Hematopoietic multipotent progenitor cell treated with erythropoietin and hydrocortisone succinate and interleukin-3 and kit ligand, for 6 days (in vitro differentiated cells): ENCODE measurements around the gene ZNF467.

Experiments used
- DNase-seq: peaks from one replicate; pipeline ENCODE4 v3.0.0-alpha.2; 2015

The ZNF467 gene

DNA sequence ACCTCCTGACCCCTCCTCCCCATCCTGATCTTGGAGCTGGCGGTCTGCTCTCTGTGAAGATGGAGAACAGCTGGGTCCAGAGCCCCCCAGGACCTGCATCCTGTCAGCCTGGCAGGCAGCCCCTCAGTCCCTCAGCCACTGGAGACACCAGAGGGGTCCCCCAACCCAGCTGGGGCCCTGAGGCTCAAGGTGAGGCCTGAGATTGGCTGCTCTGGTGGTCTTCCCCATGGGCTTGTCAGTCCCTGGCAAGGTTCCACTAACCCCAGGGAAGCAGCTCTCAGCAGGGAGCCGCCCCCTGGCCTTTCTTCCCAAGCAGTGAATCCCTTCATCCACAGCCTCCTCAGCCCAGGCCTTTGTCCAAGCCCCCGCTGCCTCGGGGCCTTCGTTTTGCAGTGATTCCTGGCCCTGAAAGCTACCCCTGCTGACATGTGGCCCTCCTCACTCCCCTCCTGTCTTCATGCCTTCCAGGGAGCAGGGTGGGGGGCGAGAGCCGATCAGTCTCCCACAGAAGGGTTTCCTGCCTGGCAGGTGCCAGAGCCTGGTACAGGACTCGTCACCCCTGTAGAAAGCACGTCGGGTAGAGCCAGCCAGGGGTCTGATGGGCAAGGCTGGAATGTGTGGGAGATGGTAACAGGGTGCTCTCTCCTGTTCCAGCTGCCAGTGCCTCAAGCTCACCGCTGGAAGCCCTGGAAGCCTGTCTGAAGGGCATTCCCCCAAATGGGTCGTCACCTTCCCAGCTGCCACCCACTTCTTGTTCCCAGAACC is 48.5 kb downstream of the ZNF467 start:
- no peak for DNase-seq

GRCh38 chr7:149723795-149724495 is 49.4 kb downstream of the ZNF467 start:
- no peak for DNase-seq

DNA sequence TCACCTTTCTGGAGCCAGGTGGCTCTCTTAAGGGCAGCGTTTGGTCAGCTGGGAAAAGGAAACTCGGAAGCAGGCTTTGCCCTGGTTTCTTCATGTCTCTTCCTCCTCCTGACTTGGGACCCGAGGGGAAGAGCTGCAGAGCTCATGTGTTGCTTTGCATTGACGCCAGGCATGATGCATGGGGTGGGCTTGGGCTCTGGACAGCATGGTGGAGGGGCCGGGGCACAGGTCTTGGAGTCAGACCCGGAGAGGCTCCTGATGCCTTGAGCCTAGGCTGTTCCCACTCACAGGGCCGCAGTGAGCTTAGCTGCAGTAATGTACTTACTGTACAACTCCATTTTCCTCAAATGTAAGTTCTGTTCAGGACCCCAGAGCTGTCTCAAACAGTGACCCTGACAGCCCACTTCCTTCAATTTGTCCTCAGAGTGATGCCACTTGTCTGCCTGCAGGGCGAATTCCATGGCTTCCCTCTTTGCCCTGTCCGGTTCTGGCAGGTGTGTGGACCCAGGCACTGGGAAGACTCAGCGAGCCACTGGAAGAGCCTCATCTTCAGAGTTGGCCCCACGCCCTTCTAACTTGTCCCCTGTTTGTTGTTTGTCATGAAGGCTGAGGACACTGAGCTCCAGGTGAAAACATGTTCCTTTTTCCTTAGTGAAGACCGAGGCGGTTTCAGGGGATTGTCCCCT is 50.2 kb downstream of the ZNF467 start:
- no peak for DNase-seq

DNA sequence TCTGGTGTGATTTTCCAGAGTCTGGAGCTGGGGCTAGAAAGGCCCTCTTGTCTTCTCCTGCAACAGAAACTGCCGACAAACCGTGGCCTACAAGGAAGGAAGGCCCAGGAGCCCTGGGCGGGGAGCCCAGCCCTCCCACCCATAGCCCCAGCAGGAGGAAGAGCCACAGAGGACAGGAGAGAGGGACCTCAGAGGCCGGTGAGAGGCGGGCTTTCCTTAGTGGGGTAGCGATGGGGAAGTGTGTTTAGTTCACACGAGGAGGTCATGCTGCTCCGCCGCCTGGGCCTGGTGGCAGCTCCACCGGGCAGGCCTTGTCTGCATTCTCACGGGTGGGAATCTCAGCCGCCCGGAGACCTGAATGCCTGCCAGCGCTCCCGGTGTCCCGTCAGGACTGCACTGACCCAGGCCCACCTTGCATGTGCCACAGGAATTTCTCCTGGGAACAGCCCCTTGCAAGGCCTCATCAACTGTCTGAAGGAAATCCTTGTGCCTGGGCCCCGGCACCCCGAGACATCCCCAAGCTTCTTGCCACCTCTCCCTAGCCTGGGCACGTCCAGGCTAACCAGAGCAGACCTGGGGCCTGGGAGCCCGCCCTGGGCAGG is 50.9 kb downstream of the ZNF467 start:
- no peak for DNase-seq

DNA sequence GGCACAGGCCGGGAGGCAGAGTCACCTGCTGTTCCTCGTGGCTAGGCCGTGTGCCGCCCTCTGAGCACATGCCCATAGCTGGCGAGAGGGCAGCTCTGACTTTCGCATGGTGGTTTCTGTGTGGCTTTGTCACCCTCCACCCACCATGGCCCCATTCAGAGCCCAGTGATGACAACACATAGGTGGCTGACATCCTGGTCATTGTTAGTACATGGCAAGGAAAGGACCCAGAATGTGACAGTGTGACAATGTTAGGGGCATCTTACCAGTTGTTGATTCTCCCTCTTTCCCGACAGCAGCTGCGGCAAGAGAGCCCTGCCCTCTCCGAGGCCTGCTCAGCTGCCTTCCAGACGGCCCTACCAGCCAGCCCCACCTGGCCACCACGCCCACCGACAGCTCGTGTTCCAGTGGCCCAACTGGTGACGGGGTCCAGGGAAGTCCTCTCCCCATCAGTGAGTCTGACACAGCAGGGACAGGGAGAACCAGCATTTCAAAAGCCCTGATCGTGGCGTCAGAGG is 52.2 kb downstream of the ZNF467 start:
- no peak for DNase-seq

DNA sequence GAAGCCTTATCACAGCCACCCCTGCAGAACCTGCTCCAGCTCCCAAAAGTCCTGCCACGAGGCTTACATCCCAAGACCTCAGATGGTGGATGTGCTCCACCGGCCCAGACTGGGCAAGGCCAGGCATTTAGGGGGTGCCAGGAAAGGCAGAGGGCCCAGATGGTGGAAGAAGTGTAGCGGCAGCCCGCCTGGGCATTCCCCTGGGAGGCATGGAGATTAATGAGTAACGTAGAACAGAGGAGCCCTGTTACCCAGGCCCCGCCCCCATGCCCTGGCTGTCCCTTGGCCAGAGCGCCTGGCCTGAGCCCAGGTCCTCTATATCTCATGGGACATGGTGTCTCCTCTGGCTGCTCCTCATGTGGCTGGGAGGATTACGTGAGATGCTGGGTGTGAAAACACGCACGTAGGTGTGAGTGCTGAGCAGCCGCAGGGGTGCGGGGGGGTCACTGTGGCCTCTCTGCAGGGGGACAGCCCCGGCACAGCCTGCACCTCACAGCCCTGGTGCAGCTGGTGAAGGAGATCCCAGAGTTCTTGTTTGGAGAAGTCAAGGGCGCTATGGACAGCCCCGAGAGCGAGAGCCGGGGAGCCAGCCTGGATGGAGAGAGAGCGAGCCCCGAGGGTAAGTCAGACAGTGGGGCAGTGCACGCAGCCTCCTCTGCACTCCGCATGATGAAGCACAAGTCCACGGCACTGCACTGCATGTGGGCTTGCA is 52.9 kb downstream of the ZNF467 start:
- no peak for DNase-seq

DNA sequence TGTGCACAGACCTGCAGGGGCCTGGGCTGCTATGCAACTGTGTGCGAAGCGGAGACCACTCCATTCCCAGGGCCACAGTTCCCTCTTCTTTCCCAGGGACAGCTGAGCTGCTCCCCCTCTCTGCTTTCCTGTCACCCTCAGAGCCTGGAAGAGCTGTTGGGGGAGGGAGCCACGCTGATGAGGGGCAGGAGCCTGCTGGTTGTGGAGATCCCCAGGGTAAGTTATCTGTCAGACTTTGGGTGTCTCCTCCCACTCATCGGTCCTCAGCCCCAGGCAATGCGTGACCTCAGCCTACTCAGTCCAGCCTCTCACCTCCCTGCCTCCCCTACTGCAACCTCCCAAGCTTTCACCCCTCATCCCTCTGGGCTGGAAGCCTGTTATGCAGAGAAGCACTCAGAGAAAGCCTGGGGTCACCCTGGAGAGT is 53.5 kb downstream of the ZNF467 start:
- DNase-seq: peak; percentile 35

DNA sequence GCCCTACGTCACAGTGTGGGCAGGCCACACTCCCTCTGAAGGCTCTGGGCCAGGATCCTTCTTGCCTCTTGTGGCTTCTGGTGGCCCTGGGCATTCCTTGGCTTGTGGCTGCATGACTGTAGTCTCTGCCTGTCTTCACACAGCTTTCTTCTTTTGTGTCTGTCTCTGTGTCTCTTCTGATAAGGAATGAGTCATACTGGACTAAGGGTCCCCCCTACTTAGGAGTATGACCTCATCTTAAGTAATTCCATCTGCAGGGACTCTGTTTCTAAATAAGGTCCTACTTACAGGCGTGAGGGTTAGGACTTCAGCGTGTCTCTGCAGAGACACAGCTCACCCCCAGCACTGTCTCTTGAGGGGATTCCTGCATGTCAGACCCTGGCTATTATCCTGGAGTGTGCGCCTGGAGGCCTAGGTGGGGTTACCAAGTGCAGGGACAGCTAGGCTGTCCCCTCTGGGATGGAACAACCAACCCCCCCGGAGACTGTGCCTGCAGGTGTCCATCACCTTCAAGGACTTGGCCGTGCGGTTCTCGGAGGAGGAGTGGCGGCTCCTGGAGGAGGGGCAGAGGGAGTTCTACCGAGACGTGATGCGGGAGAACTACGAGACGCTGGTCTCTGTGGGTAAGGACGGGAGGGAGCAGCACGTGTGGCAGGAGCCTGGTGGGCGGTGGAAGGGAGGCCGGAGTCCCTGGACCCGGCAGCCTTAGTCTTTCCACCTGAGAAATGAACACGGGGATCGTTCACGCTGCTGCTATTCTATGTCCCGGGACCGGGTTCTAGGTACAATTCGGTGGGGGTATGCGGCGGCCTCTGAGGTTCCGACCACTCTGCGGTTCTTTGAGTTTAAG is 54.1 kb downstream of the ZNF467 start:
- peak; percentile 73 for DNase-seq

GRCh38 chr7:149718730-149719049 is 54.7 kb downstream of the ZNF467 start:
- no peak for DNase-seq

DNA sequence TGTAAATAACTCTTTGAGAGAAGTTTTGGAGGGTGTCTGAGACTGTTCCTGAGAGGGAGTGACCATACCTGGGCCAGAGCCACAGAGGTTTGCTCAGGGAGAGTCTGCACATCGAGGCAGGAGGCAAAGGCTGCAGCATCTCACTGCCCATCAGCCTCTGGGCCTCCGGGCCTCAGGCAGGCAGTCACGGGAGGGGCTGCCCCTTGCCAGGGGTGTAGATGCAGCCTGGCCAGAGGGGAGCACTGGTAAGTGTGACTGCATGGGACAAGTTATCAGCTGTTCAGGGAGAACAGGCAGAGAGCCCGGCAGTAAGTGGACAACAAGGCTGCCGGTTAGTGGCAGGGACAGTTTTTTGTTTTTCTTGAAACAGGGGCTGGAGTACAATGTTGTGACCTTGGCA is 55.9 kb downstream of the ZNF467 start:
- no peak for DNase-seq

DNA sequence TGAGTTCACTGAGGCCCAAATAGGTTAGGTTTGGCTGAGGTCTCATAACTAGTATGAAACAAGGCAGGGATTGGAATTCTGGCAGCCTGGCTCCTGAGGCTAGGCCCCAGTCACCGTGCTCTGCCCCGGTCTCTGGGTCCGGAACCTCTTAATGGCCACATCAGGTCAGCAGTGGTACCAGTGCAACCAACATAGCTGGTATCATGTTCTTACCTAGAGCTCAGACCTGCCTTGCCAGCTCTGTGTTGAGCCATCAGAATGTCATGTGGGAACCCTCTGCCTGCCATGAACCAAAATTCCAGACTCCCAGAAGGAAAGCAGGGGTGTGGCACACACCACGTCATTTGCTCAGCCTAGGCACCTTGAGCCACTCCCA is 56.5 kb downstream of the ZNF467 start:
- DNase-seq: no peak

DNA sequence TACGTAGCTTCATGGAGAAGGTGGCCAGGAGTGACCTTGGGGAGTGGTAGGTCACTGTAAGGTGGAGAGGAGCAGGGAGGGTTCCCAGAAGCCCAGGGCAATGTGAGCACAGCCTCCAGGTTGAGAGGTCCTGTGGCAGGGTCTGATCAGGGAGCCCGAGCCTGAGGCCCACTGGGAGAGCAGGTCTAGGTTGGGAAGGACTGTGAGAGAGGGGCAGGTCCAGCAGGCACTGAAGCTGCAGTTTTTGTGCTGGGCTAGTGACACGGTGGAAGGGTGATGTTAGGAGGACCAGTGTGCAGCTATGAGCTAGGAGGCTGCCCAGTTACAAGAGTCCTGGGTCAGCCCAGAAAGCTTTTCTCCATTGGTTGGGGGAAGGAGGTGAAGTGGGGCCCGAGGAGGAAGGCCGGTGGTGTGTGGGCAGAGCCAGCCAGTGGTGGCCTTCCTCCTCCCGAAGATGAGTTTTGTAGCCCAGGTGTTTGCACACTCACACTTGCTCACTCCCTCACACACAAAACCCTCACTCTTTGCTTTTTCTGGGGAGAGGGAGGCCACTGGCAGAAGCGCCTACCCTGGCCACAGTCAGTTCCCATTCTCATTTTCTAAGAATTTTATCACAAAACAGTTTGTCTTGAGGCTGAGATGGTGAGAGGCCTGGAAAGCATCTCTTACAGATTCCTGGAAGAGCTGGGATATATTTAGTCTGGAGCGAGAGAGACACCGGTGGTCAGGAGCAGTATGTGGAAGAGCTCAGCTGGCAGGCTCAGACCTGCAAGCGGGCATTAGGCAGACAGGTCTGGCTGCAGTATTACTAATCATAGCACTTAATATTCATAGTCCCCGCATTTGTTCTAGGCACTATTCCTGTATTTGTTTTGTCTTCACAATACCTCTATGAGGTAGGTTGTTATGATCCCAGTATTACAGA is 57.1 kb downstream of the ZNF467 start:
- DNase-seq: no peak

DNA sequence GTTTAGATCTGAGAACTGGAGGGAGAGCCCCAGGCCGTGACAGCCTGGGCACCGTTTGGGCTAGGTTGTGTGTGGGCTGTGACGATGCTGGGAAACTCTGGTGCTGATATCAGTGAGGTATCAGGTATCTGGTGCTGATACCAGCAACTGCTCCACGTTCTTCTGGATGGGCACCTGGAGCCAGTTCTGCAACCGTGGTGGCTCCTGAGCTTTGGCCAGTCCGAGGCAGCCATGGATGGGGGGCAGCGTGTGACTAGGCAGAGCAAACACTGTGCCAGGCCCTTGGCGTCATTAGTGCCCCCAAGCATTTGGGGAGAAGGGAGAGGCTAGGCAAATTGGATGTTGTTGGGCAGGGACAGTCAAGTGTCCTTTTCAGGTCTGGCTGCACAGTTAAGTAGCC is 57.9 kb downstream of the ZNF467 start:
- DNase-seq: no peak

DNA sequence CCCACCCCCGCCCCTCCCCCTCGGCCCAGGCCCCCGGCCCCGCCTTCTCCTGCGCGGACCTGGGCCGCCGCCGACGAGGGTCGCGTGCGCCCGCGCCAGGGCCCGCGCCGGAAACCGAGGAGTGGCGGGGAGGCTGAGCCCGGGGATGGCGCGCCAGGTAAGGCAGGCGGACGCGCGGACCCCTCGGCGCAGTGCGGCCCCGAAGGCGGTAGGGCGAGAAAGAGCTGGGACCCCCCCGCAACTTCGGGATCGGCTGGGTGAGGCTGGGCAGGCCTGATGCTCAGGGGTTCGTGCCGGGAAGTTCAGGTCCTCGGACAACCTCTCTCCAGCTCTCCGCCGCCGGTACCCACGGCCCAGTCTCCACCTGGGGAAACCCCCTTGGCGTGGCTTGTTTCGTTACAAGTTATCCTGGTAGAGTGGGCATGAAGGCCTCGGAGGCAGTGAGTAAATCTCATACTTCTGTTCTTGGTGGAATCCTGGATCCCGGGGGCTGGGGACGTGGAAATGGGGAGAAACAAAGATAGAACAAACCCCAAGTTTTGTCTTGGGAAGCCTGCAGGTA is 58.4 kb downstream of the ZNF467 start:
- DNase-seq: peak; percentile 21
